GM18858 (cell line): ENCODE data around the gene SCLY.
"Not testable (repeated sequence)": the region's sequence is repeated elsewhere in the genome, so short reads cannot be mapped to it uniquely, and the experiment has no call there.

Experiments
- ATAC-seq: cut with Tn5 transposase; IDR thresholded peaks from one replicate; pipeline ENCODE4 v1.9.1; 2021; ENCODE audit not compliant: unreplicated experiment

SCLY gene

GRCh38 chr2:238060542-238061314, at the start of gene SCLY:
TSS of gene SCLY (plus strand) at chr2:238061001. CDS start at chr2:238061055, 54 bp downstream.
- peak; percentile 88 for ATAC-seq

GRCh38 chr2:238013806-238014205, 47.0 kb upstream of the SCLY start:
- no peak for ATAC-seq

- ATAC-seq: no peak
Measured at GRCh38 chr2:238015705-238016104, 45.1 kb upstream of the SCLY start.

- ATAC-seq: no peak
Measured at GRCh38 chr2:238016526-238016925, 44.3 kb upstream of the SCLY start.

- ATAC-seq: no peak
Measured at GRCh38 chr2:238019962-238020361, 40.8 kb upstream of the SCLY start.

- ATAC-seq: no peak
Measured at GRCh38 chr2:238020816-238021215, 40.0 kb upstream of the SCLY start.

- ATAC-seq: no peak
Measured at GRCh38 chr2:238021327-238021726, 39.5 kb upstream of the SCLY start.

- no peak for ATAC-seq
Measured at GRCh38 chr2:238022594-238023157, 38.1 kb upstream of the SCLY start.

GRCh38 chr2:238023608-238024007, 37.2 kb upstream of the SCLY start:
- no peak for ATAC-seq

- no peak for ATAC-seq
Measured at GRCh38 chr2:238024986-238025385, 35.8 kb upstream of the SCLY start.

- no peak for ATAC-seq
Measured at GRCh38 chr2:238025741-238026360, 35.0 kb upstream of the SCLY start.

GRCh38 chr2:238027058-238027457, 33.7 kb upstream of the SCLY start:
- ATAC-seq: no peak

GRCh38 chr2:238027591-238028415, 33.0 kb upstream of the SCLY start:
- ATAC-seq: no peak

- no peak for ATAC-seq
Measured at GRCh38 chr2:238029853-238030252, 30.9 kb upstream of the SCLY start.

- no peak for ATAC-seq
Measured at GRCh38 chr2:238030422-238031155, 30.2 kb upstream of the SCLY start.

GRCh38 chr2:238031751-238032150, 29.1 kb upstream of the SCLY start:
- no peak for ATAC-seq

GRCh38 chr2:238032755-238033337, 28.0 kb upstream of the SCLY start:
- ATAC-seq: no peak

GRCh38 chr2:238033991-238034390, 26.8 kb upstream of the SCLY start:
- not testable (repeated sequence) for ATAC-seq

- ATAC-seq: no peak
Measured at GRCh38 chr2:238038203-238038602, 22.6 kb upstream of the SCLY start.

GRCh38 chr2:238039151-238039550, 21.6 kb upstream of the SCLY start:
- no peak for ATAC-seq
